GM21367 (cell line): Measurements from ENCODE around the gene RNF182.

ENCODE experiments used
- ATAC-seq: cut with Tn5 transposase; IDR thresholded peaks from one replicate; pipeline ENCODE4 v1.9.1; 2021; ENCODE audit not compliant: unreplicated experiment

RNF182 gene

GRCh38 chr6:14028631-14029030 lies 103.9 kb downstream of the RNF182 start:
- no peak for ATAC-seq

GRCh38 chr6:14029605-14030004 lies 104.9 kb downstream of the RNF182 start:
- ATAC-seq: no peak
